GM21723 (cell line): Measurements from ENCODE around the gene RIN1.
"Not testable (repeated sequence)": the region's sequence is repeated elsewhere in the genome, so short reads cannot be mapped to it uniquely, and the experiment has no call there.

Experiments
- ATAC-seq: cut with Tn5 transposase; IDR thresholded peaks from one replicate; pipeline ENCODE4 v1.9.1; 2021; ENCODE audit warnings: mild to moderate bottlenecking, moderate library complexity; ENCODE audit not compliant: unreplicated experiment

RIN1 gene

GRCh38 chr11:66321606-66322005, 14.6 kb downstream of the RIN1 start:
- ATAC-seq: no peak

GRCh38 chr11:66320748-66321147, 15.5 kb downstream of the RIN1 start:
- ATAC-seq: not testable (repeated sequence)

- not testable (repeated sequence) for ATAC-seq
These were observed 15.9 kb downstream of the RIN1 start for GRCh38 chr11:66320289-66320688.

- ATAC-seq: no peak
These were observed 17.6 kb downstream of the RIN1 start for GRCh38 chr11:66318600-66318970.

GRCh38 chr11:66317723-66318599, 18.3 kb downstream of the RIN1 start:
- no peak for ATAC-seq

GRCh38 chr11:66317322-66317722, 18.9 kb downstream of the RIN1 start:
- no peak for ATAC-seq

GRCh38 chr11:66316849-66317251, 19.4 kb downstream of the RIN1 start, which contains the start of gene CD248:
Gene CD248, minus strand, starts transcription at chr11:66317044. Its CDS starts 17 bp downstream, at chr11:66317027.
- no peak for ATAC-seq

- ATAC-seq: no peak
These were observed 20.1 kb downstream of the RIN1 start for GRCh38 chr11:66315921-66316811.

GRCh38 chr11:66315498-66315885, 20.7 kb downstream of the RIN1 start:
- no peak for ATAC-seq

GRCh38 chr11:66314561-66315497, 21.4 kb downstream of the RIN1 start:
- no peak for ATAC-seq

- no peak for ATAC-seq
These were observed 22.1 kb downstream of the RIN1 start for GRCh38 chr11:66314186-66314501.

- no peak for ATAC-seq
These were observed 22.7 kb downstream of the RIN1 start for GRCh38 chr11:66313321-66314185.

- peak; percentile 71 for ATAC-seq
These were observed 23.5 kb downstream of the RIN1 start for GRCh38 chr11:66312549-66313320.

GRCh38 chr11:66311965-66312548, 24.2 kb downstream of the RIN1 start:
- ATAC-seq: peak; percentile 65

- no peak for ATAC-seq
These were observed 24.7 kb downstream of the RIN1 start for GRCh38 chr11:66311470-66311964.

GRCh38 chr11:66310803-66311440, 25.3 kb downstream of the RIN1 start:
- ATAC-seq: not testable (repeated sequence)

- ATAC-seq: no peak
These were observed 25.9 kb downstream of the RIN1 start for GRCh38 chr11:66310324-66310723.

- ATAC-seq: no peak
These were observed 26.8 kb downstream of the RIN1 start for GRCh38 chr11:66309475-66309874.
